HepG2 (cell line): Measurements from ENCODE around the gene DPEP1. TPM values are rescaled to one million over a fixed set of nuclear protein-coding genes. Genes with fewer than 3 reads are reported as not detected.
A peak's percentile ranks its signal among the peaks of the same experiment; 100 is the strongest.

Experiments
- ARNT2 ChIP-seq: sonication (generic); formaldehyde crosslinking; IDR thresholded peaks from 2 replicates; pipeline ENCODE4 v1.8.0; 2022; ENCODE audit warnings: mild to moderate bottlenecking, low read depth, missing genetic modification reagents, moderate library complexity
- BHLHE40 ChIP-seq: IDR thresholded peaks from 2 replicates; pipeline ENCODE4 v1.6.1; 2011; ENCODE audit warnings: low read length, improper control_type of control experiment
- CBX5 ChIP-seq: sonication (generic); formaldehyde crosslinking; IDR thresholded peaks from 2 replicates; pipeline ENCODE4 v1.4.0; 2020; ENCODE audit warnings: missing genetic modification reagents, borderline replicate concordance
- CREM ChIP-seq, 2 experiments: sonication (generic) in 1 of 2; formaldehyde crosslinking in 1 of 2; IDR thresholded peaks; 2 replicates each; pipeline versions ENCODE4 v1.4.0 to v1.6.1; 2016 to 2020; ENCODE audit warnings: antibody characterized with exemption in 1 of 2, mild to moderate bottlenecking in 1 of 2, missing genetic modification reagents in 1 of 2
- GABPA ChIP-seq, 2 experiments: IDR thresholded peaks; 2 replicates each; pipeline ENCODE4 v1.6.1; 2011 to 2016; ENCODE audit warnings: low read depth in 2 of 2, low read length in 1 of 2, missing biosample characterization in 1 of 2, missing genetic modification characterization in 1 of 2
- GTF2F1 ChIP-seq: fragments of 150-350 bp; IDR thresholded peaks from 2 replicates; pipeline ENCODE4 v1.6.1; 2014; ENCODE audit warnings: low read length
- HHEX ChIP-seq: IDR thresholded peaks from 2 replicates; pipeline ENCODE4 v1.6.1; 2016; ENCODE audit warnings: control low read depth
- HOXD1 ChIP-seq: sonication (generic); formaldehyde crosslinking; IDR thresholded peaks from 2 replicates; pipeline ENCODE4 v1.5.0; 2020; ENCODE audit warnings: missing genetic modification reagents
- JARID2 ChIP-seq: sonication (generic); formaldehyde crosslinking; IDR thresholded peaks from 2 replicates; pipeline ENCODE4 v1.8.1; 2023; ENCODE audit warnings: missing genetic modification reagents, inconsistent platforms; ENCODE audit not compliant: insufficient replicate concordance
- KDM6A ChIP-seq: IDR thresholded peaks from 2 replicates; pipeline ENCODE4 v1.6.1; 2016; ENCODE audit warnings: low read depth
- KLF6 ChIP-seq: IDR thresholded peaks from 2 replicates; pipeline ENCODE4 v1.8.0; 2016; ENCODE audit warnings: missing biosample characterization, missing genetic modification reagents
- PRDM15 ChIP-seq: sonication (generic); formaldehyde crosslinking; IDR thresholded peaks from 2 replicates; pipeline ENCODE4 v1.4.0; 2020; ENCODE audit warnings: missing genetic modification reagents
- ZFP36L2 ChIP-seq: sonication (generic); formaldehyde crosslinking; IDR thresholded peaks from 2 replicates; pipeline ENCODE4 v1.4.0; 2020; ENCODE audit warnings: missing genetic modification reagents
- ZNF567 ChIP-seq: sonication (generic); formaldehyde crosslinking; IDR thresholded peaks from 2 replicates; pipeline ENCODE4 v1.8.1; 2023; ENCODE audit warnings: mild to moderate bottlenecking, missing genetic modification reagents, borderline replicate concordance
- polyA plus RNA-seq, 8 experiments: library from polyadenylated mRNA; depleted of rRNA in 3 of 8; stranded (reverse) in 7 of 8; unstranded in 1 of 8; fragments of >200 nt; fragmentation: Illumina TruSeq in 4 of 8; extraction: Trizol in 4 of 8; gene quantifications; 2 replicates each; pipeline versions ENCODE4 v1.2.1 to v1.2.3, GENCODE V29; 2011 to 2016; ENCODE audit warnings: low read depth in 4 of 8, missing spikeins in 1 of 8, mixed read lengths in 1 of 8; ENCODE audit not compliant: insufficient read depth in 1 of 8
- total RNA-seq, 5 experiments: library from RNA; depleted of rRNA; stranded (reverse); fragments of >200 nt; fragmentation: Illumina TruSeq; extraction: Trizol; gene quantifications; 2 replicates each; pipeline ENCODE4 v1.2.3, GENCODE V29; 2016; ENCODE audit warnings: low read depth in 1 of 5
- TF ChIP-seq, protein P1 (sequence below): sonication (generic); formaldehyde crosslinking; IDR thresholded peaks from one replicate; pipeline ENCODE4 v1.5.1; 2020; ENCODE audit warnings: mild to moderate bottlenecking, missing genetic modification reagents; ENCODE audit errors: not compliant biosample characterization
- TF ChIP-seq, protein P2 (sequence below): sonication (generic); formaldehyde crosslinking; IDR thresholded peaks from 2 replicates; pipeline ENCODE4 v1.5.1; 2020; ENCODE audit warnings: missing genetic modification reagents, mild to moderate bottlenecking, borderline replicate concordance

The DPEP1 gene
- total and polyA plus RNA-seq, 2 of the 13 experiments (the other 11 are each of a cell fraction or from before 2014, with no cell fraction given): 37.6 to 52.2 TPM

DNA sequence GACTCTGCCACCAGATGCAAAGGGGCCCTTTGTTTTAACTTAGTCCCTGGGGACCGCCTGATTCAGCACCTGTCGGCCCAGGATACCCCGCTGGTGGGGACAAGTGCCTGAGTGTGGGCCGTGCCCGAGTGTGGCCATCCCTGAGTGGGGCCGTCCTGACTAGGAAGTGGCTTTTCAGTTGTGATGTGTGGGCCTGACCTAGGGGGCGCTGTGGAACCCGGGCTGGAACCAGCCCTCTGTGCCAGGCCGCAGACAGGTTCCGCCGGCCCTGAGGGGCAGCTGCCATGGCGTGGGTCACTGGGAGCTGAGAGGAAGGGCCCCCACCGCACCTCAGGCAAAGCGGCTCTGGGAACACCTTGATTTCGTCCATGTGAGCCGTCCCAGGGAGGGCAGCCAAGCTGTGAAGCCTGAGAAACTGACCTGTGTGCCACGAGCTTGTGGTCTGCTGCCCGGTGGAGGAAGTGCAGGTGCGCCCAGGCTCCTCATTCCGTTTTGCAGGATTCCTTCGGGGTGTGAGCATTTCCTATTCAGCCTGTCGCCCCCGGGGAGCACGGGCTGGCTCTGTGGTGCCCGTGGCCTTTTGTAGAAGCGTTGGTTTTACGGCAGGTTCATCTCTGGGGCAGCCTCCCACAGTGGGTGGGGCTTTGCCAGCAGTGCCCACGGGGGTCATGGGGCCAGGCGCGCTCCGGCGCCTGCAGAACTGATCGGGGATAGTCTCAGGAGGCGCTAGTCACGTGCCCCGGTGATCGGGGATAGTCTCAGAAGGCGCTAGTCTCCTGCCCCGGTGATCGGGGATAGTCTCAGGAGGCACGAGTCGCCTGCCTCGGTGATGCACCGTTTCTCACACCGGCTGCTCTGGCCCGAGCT lies 47.7 kb upstream of the DPEP1 start (continued):
- TF ChIP-seq, protein P1, sequence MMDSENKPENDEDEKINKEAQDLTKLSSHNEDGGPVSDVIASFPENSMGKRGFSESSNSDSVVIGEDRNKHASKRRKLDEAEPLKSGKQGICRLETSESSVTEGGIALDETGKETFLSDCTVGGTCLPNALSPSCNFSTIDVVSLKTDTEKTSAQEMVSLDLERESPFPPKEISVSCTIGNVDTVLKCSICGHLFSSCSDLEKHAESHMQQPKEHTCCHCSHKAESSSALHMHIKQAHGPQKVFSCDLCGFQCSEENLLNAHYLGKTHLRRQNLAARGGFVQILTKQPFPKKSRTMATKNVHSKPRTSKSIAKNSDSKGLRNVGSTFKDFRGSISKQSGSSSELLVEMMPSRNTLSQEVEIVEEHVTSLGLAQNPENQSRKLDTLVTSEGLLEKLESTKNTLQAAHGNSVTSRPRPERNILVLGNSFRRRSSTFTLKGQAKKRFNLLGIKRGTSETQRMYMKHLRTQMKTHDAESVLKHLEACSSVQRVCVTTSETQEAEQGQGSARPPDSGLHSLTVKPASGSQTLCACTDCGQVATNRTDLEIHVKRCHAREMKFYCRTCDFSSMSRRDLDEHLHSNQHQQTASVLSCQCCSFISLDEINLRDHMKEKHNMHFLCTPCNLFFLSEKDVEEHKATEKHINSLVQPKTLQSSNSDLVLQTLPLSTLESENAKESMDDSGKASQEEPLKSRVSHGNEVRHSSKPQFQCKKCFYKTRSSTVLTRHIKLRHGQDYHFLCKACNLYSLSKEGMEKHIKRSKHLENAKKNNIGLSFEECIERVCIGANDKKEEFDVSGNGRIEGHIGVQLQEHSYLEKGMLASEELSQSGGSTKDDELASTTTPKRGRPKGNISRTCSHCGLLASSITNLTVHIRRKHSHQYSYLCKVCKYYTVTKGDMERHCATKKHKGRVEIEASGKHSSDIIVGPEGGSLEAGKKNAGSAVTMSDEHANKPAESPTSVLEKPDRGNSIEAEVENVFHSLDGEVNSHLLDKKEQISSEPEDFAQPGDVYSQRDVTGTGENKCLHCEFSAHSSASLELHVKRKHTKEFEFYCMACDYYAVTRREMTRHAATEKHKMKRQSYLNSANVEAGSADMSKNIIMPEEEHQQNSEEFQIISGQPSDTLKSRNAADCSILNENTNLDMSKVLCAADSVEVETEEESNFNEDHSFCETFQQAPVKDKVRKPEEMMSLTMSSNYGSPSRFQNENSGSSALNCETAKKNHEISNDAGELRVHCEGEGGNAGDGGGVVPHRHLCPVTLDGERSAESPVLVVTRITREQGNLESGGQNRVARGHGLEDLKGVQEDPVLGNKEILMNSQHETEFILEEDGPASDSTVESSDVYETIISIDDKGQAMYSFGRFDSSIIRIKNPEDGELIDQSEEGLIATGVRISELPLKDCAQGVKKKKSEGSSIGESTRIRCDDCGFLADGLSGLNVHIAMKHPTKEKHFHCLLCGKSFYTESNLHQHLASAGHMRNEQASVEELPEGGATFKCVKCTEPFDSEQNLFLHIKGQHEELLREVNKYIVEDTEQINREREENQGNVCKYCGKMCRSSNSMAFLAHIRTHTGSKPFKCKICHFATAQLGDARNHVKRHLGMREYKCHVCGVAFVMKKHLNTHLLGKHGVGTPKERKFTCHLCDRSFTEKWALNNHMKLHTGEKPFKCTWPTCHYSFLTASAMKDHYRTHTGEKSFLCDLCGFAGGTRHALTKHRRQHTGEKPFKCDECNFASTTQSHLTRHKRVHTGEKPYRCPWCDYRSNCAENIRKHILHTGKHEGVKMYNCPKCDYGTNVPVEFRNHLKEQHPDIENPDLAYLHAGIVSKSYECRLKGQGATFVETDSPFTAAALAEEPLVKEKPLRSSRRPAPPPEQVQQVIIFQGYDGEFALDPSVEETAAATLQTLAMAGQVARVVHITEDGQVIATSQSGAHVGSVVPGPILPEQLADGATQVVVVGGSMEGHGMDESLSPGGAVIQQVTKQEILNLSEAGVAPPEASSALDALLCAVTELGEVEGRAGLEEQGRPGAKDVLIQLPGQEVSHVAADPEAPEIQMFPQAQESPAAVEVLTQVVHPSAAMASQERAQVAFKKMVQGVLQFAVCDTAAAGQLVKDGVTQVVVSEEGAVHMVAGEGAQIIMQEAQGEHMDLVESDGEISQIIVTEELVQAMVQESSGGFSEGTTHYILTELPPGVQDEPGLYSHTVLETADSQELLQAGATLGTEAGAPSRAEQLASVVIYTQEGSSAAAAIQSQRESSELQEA (CRISPR knock-in tag): no peak
- TF ChIP-seq, protein P2, sequence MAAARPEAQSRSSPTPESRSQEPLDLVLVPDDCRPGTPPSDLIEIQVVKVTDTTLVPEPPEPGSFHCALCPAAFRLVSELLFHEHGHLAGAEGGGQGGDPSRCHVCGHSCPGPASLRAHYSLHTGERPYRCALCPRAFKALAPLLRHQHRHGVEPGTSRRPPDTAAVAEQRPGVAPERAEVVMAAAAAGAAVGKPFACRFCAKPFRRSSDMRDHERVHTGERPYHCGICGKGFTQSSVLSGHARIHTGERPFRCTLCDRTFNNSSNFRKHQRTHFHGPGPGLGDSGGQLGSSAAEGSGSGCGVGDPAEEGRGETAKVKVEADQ (CRISPR knock-in tag): peak; percentile 66; the same call in 1 of the 2 replicates
- TF ChIP-seq KDM6A (CRISPR knock-in tag) (no peak), BHLHE40 (no peak; the same call in none of the 2 replicates), GABPA (IDR thresholded peaks at IDR 0.05; ENCODE audit: low read depth, low read length) (no peak), GABPA (CRISPR knock-in tag; IDR thresholded peaks at IDR 0.05; ENCODE audit: low read depth) (no peak), ZNF567 (peak; percentile 97), HHEX (CRISPR knock-in tag) (no peak), GTF2F1 (no peak), JARID2 (no peak), CREM (IDR thresholded peaks at IDR 0.05) (no peak), CREM (CRISPR knock-in tag; IDR thresholded peaks at IDR 0.05) (no peak), ZFP36L2 (CRISPR knock-in tag) (no peak), PRDM15 (CRISPR knock-in tag) (no peak), KLF6 (CRISPR knock-in tag) (no peak), ARNT2 (peak; percentile 88), CBX5 (CRISPR knock-in tag) (peak; percentile 61; the same call in 1 of the 2 replicates), HOXD1 (CRISPR knock-in tag) (peak; percentile 64; the same call in 1 of the 2 replicates)
